T-helper 1 cell (primary cell): ENCODE results near the gene BIRC6.
A peak's percentile ranks its signal among the peaks of the same experiment; 100 is the strongest.
"Not testable (repeated sequence)": the region's sequence is repeated elsewhere in the genome, so short reads cannot be mapped to it uniquely, and the experiment has no call there.

Experiments used
- DNase-seq, 5 donors: peaks; one replicate each; pipeline ENCODE4 v3.0.0-alpha.2; 2012 to 2020

Gene BIRC6

DNA sequence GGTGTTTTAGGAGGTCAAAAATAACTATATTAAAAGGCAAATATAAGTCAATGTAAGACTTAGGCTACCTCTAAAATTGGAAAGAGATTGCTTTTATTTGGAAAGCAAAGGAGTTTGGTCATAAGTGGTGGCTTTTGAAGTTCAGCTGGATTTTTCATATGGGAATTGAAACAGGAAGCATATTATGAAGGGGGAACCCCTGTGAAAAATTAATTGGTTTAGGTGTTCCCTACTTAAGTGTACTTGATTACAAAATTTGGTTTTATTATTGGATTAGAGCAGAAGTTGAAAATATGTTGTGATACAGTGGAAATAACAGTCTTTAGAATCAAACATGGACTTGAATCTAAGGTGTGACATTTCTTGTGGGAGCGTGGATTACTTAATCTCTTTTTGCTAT, 149.6 kb downstream of the BIRC6 start:
- no peak for DNase-seq

GRCh38 chr2:32514946-32515345, 158.1 kb downstream of the BIRC6 start:
- DNase-seq = no peak

GRCh38 chr2:32516567-32516966, 159.7 kb downstream of the BIRC6 start:
- no peak for DNase-seq

GRCh38 chr2:32522770-32523169, 165.9 kb downstream of the BIRC6 start:
- DNase-seq = no peak

DNA sequence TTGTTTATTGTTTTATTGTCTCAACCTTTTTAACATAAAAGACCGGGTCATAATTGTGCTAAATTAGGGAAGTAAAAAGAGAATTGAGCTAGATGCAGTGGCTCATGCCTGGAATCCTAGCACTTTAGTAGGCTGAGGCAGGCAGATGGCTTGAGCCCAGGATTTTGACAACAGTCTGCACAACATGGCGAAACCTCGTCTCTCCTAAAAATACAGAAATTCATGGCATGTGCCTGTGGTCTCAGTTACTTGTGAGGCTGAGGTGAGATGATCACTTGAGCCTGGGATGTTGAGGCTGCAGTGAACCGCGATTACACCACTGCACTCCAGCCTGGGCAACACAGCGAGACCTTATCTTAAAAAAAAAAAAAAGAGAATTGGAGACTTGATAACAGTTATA, 166.9 kb downstream of the BIRC6 start:
- no peak for DNase-seq

DNA sequence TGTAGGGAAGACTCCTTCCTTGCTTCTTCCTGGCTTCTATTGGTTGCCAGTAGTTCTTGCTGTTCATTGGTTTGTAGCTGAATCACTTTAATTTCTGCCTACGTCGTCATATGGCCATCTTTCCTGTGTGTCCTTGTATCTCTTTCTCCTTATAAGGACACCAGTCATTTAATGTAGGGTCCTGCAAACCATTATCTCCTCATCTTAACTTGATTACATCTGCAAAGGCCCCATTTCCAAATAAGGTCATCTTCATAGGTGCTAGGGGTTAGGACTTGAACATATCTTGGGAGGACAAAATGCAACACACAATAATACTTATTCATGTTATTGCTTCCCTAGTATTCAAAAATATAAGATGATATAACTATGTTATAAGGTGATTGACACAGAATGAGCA, 175.5 kb downstream of the BIRC6 start:
- no peak for DNase-seq

DNA sequence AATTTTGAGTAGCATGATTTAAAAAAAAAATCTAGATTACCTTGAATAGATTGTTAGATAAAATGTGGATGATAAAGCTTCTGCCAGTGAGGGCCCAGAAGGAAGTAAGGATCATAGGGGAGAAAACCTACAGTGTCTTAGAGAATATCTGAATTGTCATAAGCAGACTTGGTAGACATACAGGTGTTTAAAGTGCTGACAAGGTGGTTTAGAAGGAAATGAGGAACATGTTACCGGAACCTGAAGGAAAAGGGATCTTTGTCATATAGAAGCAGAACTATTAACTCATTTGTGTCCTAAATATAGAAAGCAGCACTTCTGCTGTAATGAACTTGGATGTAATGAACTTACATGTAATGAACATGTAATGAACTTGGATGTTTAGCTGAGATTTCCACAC, 176.1 kb downstream of the BIRC6 start:
- no peak for DNase-seq

DNA sequence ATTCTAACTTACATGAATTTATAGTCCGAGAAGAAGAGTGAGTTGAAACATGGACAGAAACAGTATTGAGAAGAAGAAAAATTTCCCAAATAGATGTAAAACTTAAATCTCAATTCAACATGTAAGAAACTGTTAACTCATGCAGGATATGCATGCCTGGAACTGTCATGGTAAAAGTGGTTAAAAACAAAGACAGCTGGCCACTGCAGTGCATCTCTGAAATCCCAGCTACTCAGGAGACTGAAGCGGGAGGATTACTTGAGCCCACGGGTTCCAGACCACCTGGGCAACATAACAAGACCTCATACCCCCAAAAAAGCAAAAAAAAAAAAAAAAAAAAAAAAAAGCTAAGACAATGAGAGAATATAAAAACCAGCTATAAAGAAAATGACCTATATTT, 178.0 kb downstream of the BIRC6 start:
- no peak for DNase-seq

DNA sequence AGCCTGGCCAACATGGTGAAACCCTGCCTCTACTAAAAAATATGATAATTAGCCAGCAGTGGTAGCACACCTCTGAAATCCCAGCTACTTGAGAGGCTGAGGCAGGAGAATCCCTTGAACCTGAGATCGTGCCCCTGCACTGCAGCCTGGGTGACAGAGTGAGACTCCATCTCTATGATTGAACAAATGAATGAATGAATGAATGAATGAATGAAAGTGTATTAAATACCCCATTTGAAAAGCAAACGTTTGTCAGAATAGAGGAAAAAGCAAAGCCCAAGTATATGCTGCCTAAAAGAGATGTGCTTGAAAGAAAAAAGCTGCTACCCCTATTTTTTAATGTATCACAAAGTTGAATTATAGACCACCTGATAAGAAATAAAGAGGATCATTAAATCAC, 181.9 kb downstream of the BIRC6 start:
- DNase-seq = no peak

DNA sequence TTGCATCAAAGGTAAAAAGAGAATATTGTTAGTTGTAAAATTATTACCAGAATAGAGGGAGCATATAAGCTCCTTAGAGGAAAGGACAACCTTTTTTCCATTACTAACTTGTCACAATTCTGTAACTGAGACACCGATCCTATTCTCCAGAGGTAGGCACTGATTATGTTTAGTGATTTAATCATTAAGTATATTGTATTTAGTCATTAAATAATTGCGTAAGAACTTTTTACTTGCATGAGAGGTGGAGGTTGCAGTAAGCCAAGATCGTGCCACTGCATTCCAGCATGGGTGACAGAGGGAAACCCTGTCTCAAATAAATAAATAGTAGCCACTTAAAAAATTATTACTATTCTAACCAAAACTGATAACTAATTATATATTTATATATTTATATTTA, 195.7 kb downstream of the BIRC6 start:
- DNase-seq = not testable (repeated sequence)

DNA sequence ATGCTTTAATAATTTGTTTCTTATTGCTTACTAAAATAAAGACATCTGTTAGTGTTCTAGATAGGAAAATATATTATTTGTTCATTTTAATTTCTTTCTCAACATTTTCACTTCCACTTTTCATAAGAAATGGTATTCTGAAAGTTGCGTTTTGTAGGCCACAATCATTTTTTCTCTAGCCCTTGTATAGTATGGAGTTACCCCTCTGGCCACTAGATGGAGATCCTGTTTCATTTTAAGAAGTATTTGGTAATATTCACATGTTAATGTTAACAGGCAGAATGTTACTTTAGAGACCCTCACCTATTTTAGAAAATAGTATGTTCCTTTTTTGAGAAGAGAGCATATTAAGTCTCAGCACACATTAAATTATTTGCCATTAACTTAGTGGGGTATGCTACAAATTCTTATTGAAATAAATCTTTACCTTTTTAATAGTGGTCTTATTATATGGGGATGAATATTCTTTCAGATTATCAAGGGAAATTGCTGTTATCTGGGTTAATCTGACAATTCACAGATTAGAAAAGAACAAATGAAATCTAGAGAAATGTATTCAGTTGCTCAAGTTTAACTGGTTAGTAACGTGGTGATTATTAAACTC, 197.1 kb downstream of the BIRC6 start:
- peak in 1 of 5 donors; percentile 29 for DNase-seq

GRCh38 chr2:32558492-32558891, 201.7 kb downstream of the BIRC6 start:
- no peak for DNase-seq

GRCh38 chr2:32559136-32559535, 202.3 kb downstream of the BIRC6 start:
- no peak for DNase-seq

GRCh38 chr2:32562906-32563305, 206.1 kb downstream of the BIRC6 start:
- no peak for DNase-seq

- no peak for DNase-seq
Observed at GRCh38 chr2:32564417-32565035, 207.7 kb downstream of the BIRC6 start.

DNA sequence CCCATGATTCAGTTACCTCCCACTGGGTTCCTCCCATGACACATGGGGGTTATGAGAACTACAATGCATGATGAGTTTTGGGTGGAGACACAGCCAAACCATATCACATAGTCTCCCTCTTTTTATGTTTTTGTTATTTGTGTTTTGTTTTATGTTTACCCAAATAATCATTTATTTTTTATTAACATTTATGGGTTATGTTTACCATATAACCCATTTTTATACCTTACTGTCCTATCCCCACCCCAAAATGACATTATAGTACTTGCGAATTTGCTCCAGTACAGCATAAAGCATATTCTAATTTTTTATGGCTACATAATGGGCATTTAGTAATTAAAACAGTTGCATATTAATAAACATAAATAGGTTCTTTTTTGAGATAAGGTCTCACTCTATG, 209.1 kb downstream of the BIRC6 start:
- DNase-seq = no peak

DNA sequence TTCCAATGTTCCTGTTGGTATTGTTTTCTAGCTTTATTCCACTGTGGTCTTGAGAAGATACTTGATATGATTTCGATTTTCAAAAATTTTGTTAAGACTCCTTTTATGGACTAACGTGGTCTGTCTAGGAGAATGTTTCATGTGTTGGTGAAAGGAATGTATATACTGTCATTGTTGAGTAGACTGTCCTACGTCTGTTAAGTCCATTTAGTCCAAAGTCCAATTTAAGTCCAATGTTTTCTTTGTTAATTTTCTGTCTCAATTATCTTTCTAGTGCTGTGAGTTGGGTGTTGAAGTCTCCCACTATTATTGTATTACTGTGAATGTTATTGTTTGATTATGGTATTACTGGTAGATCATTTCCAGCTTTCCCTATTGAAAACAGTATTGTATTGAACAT, 215.2 kb downstream of the BIRC6 start:
- DNase-seq = no peak

DNA sequence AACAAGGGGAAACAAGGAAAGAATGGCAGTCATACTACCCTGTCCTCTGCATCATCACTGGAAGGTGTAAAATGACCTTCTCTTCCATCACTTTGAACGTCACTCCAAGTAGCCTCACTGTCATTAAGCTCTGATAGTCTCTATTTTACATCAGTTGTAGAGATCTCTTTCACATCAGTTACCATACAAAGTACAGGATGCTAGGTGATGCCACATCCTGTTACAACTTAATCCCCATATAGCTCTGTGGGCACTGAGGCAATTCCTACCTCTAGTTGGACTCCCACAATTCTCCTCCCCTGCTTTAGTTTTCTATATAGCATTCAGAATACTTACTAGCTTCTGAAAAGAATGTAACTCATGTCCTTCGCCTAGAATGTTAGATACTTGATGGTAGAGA, 215.9 kb downstream of the BIRC6 start:
- DNase-seq = peak in 1 of 5 donors; percentile 59

DNA sequence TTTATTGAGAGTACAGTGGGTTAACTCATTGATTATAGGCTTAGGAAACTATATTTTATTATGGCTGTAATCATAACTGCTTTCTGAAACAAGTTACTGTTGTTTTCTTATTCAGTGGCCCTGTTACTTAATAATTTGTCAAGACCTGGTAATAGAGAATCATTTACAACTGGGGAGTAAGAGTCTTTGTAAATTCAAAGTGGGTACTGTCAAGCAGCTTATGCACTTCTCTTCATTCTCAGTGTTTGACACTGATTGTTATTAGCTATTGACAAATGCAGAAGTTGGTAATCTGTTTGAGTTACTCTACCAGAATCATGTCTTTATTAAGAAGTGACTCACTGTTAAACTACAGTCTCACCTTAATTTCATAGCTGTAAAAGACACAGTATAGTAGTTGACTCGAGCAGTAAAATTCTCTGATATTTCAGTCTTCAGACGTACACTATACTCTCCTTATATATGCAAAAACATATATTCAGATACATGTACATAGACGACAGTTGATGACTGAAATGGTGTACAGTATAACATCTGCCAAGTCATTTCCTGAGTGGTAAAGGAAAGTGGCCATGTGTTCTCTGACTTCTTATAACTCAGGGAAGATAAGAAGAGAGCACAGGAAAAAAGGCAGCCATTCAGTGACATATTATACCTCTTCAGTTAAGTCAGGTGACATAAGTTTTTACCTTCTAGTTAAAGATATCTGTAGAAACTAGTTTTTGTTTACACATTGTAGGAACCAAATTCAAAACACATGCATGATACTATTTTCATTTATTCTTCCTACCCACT, 235.0 kb downstream of the BIRC6 start:
- peak in 1 of 5 donors; percentile 84 for DNase-seq

DNA sequence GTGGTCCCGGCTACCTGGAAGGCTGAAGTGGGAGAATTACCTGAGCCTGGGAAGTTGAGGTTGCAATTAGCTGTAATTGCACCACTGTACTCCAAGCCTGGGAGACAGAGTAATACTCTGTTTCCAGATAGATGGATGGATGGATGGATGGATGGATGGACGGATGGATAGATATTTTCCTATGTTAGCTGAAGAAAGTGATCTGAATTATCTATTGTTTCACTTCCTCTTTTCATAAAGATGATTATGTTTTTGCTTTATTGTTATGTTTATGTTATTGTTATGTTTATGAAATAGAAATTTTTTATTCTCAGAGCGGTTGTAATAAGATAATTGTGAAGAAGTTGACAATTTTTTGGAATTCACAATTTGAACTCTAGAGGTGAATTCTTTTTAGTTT, 237.8 kb downstream of the BIRC6 start:
- no peak for DNase-seq

DNA sequence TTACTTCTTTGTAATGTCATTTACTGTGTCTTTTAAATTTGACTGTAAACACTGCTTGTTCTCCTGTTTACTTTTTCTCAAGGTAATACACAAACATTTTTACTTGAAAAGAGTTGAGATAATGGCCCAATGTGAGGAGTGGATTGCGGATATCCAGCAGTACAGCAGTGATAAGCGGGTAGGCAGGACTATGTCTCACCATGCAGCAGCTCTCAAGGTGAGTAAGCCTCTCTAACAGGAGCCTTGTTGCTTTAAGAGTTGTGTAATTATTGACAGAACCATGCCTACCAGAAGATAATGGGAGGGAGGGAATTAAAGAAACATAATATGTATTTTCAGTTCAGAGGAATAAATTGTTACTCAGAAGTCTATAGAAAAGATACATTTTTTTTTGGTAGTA, 254.5 kb downstream of the BIRC6 start:
- DNase-seq = no peak

GRCh38 chr2:32611771-32612170, 254.9 kb downstream of the BIRC6 start:
- DNase-seq = no peak

- DNase-seq = no peak
Observed at GRCh38 chr2:32614084-32614483, 257.3 kb downstream of the BIRC6 start.

DNA sequence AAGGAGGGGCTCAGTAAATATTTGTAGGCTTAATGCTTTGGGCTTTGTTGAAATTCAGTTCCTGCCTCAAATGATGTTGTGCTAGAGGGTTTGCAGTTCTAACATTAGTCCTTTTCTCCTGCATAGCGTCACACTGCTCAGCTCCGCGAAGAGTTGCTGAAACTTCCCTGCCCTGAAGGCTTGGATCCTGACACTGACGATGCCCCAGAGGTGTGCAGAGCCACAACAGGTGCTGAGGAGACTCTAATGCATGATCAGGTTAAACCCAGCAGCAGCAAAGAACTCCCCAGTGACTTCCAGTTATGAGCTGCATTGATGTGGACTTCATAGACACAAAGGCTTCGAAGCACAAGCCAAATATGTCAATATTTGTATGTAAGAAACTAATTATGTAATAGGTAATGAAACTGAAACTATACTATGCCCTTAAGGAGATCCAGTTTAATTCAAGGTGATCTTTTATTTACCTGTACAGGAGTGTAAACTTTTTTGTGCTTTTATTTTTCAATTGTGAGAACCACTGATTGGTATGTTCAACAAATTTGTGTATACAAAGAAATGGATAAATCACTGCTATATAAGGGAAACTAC, 260.9 kb downstream of the BIRC6 start:
- DNase-seq = no peak
